DMS 273 (cell line): ENCODE data around the gene NR1D1.

Experiments used
- DNase-seq: peaks from one replicate; lab custom pipeline; 2025; ENCODE audit not compliant: unreplicated experiment; lab: John Stamatoyannopoulos, UW

The NR1D1 gene

GRCh38 chr17:40111221-40112128 lies 11.1 kb upstream of the NR1D1 start:
- DNase-seq = peak; percentile 97

- no peak for DNase-seq
Observed at GRCh38 chr17:40110026-40110845, 9.8 kb upstream of the NR1D1 start.

GRCh38 chr17:40108970-40109824 lies 8.8 kb upstream of the NR1D1 start:
- DNase-seq = peak; percentile 52

GRCh38 chr17:40107522-40108174 lies 7.3 kb upstream of the NR1D1 start:
- DNase-seq = no peak

GRCh38 chr17:40106760-40107521 lies 6.6 kb upstream of the NR1D1 start:
- no peak for DNase-seq

GRCh38 chr17:40105861-40106759 lies 5.7 kb upstream of the NR1D1 start:
- no peak for DNase-seq

GRCh38 chr17:40104594-40105486 lies 4.5 kb upstream of the NR1D1 start:
- no peak for DNase-seq

- no peak for DNase-seq
Observed at GRCh38 chr17:40103688-40104087, 3.3 kb upstream of the NR1D1 start.

GRCh38 chr17:40103071-40103661 lies 2.8 kb upstream of the NR1D1 start:
- DNase-seq = no peak

GRCh38 chr17:40101367-40102210 lies 1.2 kb upstream of the NR1D1 start:
- DNase-seq = no peak

GRCh38 chr17:40100669-40101366 lies 429 bp upstream of the NR1D1 start:
- DNase-seq = peak; percentile 99

GRCh38 chr17:40099619-40100418 lies 570 bp downstream of the NR1D1 start:
- DNase-seq = peak; percentile 67

GRCh38 chr17:40098846-40099618 lies 1.4 kb downstream of the NR1D1 start:
- peak; percentile 99 for DNase-seq
